A204.1 (cell line): Measurements from ENCODE around the gene ANAPC16.
A peak's percentile ranks its signal among the peaks of the same experiment; 100 is the strongest.
"Not testable (repeated sequence)": the region's sequence is repeated elsewhere in the genome, so short reads cannot be mapped to it uniquely, and the experiment has no call there.

Experiments
- FAIRE-seq: peaks from 2 replicates; lab custom pipeline; 2012; peaks lifted over from hg19 to GRCh38; lab: Jason Lieb, UNC

The ANAPC16 gene

GRCh38 chr10:72264536-72264935, 48.7 kb downstream of the ANAPC16 start:
- FAIRE-seq = no peak

DNA sequence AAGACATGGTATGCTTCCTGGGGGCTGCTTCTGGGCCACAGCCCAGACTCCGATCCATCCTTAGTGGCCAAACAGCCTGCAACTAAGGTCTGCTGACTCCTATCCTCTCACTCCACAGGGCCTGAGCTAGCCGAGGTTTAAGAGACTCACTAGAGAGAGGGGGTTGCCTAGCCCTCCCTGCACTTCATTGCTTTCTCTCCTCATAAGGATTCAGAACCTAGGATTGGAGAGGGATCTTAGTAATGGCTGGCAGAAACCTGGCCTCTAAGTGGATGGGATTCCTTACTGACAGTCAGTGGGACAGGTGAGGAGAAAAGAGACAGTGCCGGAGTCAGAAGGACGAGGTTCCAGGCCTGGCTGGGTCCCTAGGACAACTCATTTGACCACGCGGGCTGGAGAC, 49.7 kb downstream of the ANAPC16 start:
- no peak for FAIRE-seq

DNA sequence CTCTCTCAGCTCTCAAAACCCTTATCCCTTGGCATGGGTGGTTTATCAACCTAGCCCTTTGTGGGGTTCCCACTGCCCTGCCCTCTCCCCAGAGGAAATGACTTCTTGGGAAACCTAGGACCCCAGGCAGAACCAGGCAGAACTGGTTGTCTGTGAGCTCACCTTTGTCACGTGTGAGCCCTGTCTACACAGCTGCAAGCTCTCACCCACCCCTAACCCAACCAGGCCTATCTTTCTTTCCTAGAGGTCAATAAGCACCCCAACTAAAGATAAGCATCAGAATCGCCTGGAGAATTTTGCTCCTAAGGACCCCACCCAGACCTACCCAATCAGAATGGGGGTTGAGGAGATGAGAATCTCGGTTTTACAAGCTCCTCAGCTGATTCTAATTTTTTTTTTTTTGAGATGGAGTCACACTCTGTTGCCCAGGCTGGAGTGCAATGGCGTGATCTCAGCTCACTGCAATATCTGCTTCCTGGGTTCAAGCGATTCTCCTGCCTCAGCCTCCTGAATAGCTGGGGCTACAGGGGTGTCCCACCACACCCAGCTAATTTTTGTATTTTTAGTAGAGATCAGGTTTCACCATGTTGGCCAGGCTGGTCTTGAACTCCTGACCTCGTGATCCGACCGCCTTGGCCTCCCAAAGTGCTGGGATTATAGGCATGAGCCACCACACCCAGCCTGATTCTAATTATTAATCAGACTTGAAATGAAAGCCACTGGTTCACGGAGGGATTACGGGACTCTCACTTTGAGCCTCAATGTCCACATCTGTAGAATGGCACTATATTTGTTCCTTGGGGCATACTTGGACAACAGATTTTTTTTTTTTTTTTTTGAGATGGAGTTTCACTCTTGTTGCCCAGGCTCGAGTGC, 50.4 kb downstream of the ANAPC16 start:
- FAIRE-seq = no peak

DNA sequence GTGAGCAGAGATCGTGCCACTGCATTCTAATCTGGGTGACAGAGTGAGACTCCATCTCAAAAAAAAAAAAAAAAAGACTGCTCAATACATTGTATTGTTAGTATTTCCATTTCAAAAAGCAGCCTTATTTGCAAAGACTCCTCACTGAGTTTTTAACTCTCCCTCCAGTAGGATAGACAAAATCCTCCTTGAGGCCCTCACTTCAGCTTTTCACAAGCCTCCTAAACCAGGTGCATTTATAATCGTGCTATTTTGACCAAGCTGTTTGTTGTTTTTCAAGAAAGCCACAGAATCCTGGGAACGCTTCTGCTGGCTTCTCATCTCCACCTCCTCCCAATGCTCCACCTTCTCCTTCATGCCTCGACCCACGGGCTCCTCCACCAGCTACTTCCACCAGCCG, 51.6 kb downstream of the ANAPC16 start:
- FAIRE-seq = no peak

GRCh38 chr10:72267819-72268399, 52.1 kb downstream of the ANAPC16 start:
- FAIRE-seq = no peak

- FAIRE-seq = not testable (repeated sequence)
Measured at GRCh38 chr10:72268475-72269200, 52.8 kb downstream of the ANAPC16 start.

DNA sequence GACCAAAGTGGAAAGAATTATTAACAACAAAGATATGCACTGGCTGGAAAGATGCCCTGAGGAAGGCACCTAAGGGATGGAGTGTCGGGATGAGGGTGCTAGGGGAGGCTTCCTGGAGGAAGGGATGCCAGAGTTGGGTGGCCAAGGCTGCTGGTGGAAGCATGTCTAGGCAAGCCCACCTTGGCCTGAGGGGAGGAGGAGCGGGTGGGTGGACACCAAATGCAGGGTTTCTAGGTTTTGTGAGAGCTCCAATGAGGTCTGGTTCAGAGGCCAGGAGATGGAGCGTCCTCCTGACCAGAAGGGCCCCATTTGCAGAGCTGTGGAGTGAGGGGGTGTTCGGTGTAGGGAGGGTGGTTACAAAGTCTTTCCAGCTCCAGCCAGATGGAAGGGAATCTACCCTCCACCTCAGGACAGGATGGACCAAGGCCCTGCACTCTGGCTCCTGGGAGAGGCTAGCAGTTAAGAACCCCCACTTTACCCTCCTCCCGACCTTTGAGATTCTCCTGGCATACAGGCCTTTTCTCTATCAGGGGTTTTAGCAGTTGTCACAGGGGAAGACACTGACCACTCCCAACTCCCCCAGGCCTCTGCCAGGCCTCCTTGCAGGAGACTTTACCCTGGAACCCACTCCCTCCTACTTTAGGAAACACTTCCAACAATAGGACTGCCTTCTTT, 54.9 kb downstream of the ANAPC16 start:
- no peak for FAIRE-seq

- FAIRE-seq = no peak
Measured at GRCh38 chr10:72272689-72273409, 57.0 kb downstream of the ANAPC16 start.

- peak; percentile 87 for FAIRE-seq
Measured at GRCh38 chr10:72273410-72274212, 57.8 kb downstream of the ANAPC16 start, which contains the start of gene DDIT4. Gene DDIT4 (plus strand): TSS chr10:72273924. CDS start chr10:72274217, 293 bp downstream.

- FAIRE-seq = no peak
Measured at GRCh38 chr10:72274213-72274729, 58.5 kb downstream of the ANAPC16 start.

DNA sequence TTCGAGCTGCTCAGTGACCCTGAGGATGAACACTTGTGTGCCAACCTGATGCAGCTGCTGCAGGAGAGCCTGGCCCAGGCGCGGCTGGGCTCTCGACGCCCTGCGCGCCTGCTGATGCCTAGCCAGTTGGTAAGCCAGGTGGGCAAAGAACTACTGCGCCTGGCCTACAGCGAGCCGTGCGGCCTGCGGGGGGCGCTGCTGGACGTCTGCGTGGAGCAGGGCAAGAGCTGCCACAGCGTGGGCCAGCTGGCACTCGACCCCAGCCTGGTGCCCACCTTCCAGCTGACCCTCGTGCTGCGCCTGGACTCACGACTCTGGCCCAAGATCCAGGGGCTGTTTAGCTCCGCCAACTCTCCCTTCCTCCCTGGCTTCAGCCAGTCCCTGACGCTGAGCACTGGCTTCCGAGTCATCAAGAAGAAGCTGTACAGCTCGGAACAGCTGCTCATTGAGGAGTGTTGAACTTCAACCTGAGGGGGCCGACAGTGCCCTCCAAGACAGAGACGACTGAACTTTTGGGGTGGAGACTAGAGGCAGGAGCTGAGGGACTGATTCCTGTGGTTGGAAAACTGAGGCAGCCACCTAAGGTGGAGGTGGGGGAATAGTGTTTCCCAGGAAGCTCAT, 59.0 kb downstream of the ANAPC16 start:
- FAIRE-seq = no peak

DNA sequence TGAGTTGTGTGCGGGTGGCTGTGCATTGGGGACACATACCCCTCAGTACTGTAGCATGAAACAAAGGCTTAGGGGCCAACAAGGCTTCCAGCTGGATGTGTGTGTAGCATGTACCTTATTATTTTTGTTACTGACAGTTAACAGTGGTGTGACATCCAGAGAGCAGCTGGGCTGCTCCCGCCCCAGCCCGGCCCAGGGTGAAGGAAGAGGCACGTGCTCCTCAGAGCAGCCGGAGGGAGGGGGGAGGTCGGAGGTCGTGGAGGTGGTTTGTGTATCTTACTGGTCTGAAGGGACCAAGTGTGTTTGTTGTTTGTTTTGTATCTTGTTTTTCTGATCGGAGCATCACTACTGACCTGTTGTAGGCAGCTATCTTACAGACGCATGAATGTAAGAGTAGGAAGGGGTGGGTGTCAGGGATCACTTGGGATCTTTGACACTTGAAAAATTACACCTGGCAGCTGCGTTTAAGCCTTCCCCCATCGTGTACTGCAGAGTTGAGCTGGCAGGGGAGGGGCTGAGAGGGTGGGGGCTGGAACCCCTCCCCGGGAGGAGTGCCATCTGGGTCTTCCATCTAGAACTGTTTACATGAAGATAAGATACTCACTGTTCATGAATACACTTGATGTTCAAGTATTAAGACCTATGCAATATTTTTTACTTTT, 59.7 kb downstream of the ANAPC16 start:
- no peak for FAIRE-seq

DNA sequence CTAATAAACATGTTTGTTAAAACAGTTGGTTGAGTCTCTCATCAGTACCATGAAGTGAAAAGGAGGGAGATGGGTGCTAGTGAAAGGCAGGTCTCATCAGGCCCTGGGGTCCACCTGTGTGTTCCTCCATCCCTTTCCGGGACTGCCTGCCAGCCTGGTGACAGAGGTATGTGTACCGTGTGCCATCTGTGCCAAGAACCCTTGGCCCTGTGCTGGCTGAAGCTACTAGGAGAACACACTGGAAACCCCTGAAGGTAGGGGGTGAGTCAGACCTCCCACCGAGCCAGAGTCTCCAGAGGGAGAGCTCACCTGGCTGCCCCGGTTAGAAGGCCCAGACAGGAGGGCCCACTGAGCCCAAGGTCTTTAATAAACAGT, 60.2 kb downstream of the ANAPC16 start:
- no peak for FAIRE-seq

DNA sequence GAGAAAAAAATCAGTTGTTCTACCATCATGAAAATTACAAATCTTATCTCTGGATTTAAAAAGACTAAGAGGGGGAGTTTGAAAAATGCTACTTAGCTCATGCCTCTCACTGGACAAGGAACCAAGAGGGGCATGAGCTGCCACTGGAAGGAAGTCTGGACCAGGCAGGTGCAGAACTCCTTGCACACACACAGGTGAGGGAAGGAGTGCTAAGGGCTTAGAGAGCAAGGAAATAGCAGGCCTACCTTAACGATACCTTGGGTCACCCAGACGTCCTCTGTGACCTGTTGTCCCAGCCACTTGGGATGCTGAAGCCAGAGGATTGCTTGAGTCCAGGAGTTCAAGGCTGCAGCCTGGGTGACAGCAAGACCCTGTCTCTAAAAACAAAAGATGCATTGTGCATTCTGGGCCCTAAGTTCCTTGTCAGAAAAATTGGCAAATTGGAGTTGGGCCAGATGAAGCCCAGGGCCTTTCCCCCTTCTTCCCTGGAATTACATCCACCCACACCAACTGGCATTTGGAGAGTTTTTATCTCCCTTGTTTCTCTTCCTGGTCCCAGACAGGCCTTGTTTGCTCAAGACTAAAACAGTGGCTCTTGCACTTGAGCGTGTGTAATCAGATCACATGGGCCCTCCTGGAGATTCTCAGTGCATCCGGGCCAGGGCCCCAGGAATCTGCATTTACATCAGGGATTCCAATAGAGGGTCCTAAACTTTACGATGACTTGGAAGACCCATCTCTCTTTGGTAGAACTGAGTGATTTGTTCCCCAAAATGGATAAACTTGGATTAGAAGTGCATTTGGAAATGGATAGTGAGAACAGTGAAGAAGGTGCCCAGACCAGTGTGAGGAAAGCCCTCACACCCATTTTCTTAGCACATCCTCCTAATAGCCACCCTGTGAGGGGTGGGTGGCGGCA, 60.9 kb downstream of the ANAPC16 start:
- no peak for FAIRE-seq

DNA sequence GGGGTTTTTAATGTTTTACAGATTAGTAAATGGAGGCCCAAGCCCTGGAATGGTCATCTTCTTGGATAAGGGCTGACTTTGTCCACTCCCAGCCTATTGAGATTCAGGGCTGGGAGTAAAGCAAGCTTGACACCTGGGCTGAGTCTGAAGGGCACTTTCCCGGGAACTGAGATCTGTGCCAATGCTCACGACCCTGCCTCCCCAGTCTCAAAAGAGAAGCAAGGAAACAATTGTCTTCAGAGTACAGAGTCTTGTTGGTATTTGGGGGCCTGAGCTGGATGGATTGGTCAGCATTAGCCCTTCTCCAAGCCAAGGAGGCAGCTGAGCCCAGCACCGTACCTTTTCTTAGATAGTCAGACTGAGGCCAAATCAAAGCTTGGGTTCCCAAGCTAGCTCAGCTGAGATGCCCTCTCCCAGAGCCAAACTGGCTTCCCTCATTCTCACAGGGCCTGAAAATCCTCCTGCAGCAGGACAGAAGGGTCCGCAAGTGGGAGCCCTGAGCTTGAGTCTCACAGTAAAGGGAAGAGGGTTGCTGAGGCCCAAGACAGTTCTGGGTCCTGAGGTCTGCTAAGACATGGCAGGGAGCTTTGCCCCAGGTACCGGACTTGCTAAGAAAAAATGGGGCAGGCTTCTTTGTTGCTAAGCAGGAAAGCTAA, 61.7 kb downstream of the ANAPC16 start:
- FAIRE-seq = no peak

DNA sequence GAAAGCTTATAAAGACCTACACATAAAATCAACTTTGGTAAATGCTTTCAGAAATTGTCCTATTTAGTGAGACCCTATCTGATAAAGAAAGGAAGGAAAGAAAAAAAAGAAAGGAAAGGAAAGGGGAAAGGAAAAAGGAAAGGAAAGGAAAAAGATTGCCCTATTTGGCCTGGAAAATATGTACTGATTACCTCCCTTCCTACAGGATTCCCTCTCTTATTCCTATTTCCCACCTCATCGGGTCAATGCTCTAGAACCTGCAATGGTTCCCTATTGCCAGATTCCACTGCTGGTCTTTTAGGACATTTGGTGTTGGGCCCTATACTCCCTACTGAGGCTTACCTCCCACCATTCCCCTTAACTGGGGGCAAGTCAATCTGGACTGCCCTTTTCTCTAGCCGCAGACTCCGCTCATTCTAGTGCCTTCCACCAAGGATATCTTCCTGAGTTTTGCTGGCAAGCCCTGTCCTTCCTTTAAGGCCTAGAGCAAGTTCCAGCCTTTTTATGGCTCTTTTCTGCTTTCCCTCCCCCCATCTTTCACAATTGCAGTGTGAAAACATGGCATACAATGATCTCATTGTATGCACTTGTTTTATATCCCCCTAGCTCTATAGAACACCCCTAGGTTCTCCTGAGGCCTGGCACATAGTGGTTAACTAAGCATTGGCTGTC, 62.3 kb downstream of the ANAPC16 start:
- no peak for FAIRE-seq

- no peak for FAIRE-seq
Measured at GRCh38 chr10:72278668-72279393, 63.0 kb downstream of the ANAPC16 start.
